K562 (cell line): ENCODE measurements around the gene CCDC85C. TPM values are rescaled to one million over a fixed set of nuclear protein-coding genes. Genes with fewer than 3 reads are reported as not detected.

Experiments used
- GTF2F1 ChIP-seq: IDR thresholded peaks from 2 replicates; pipeline ENCODE4 v1.6.1; 2011; ENCODE audit warnings: low read depth, low read length, improper control_type of control experiment
- MTA2 ChIP-seq: fragments of 450-650 bp; IDR thresholded peaks from 2 replicates; pipeline ENCODE4 v1.6.1; 2016; ENCODE audit warnings: low read depth
- NR2C1 ChIP-seq, 2 experiments: fragments of 450-650 bp; IDR thresholded peaks; 2 replicates each; pipeline ENCODE4 v1.6.1; 2017; ENCODE audit warnings: mild to moderate bottlenecking in 2 of 2, antibody characterized with exemption in 1 of 2, inconsistent platforms in 1 of 2, missing compliant biosample characterization in 1 of 2, missing genetic modification characterization in 1 of 2
- PHF8 ChIP-seq: fragments of 200-600 bp; sonication (generic); IDR thresholded peaks from 2 replicates; pipeline ENCODE4 v1.6.1; 2012; ENCODE audit warnings: mixed run types, mild to moderate bottlenecking, inconsistent platforms, low read length, moderate library complexity, borderline replicate concordance
- POU5F1 ChIP-seq: fragments of 150-350 bp; IDR thresholded peaks from 2 replicates; pipeline ENCODE4 v1.6.1; 2014; ENCODE audit warnings: borderline replicate concordance, low read length, low read depth, mild to moderate bottlenecking; ENCODE audit not compliant: partially characterized antibody
- PTRF ChIP-seq: fragments of 450-650 bp; IDR thresholded peaks from 2 replicates; pipeline ENCODE4 v1.6.1; 2016; ENCODE audit warnings: mild to moderate bottlenecking, missing genetic modification characterization, missing compliant biosample characterization
- SMAD3 ChIP-seq: fragments of 450-650 bp; formaldehyde crosslinking; conservative IDR thresholded peaks from 2 replicates; pipeline ENCODE4 v1.4.0; 2020; ENCODE audit warnings: mild to moderate bottlenecking
- TAF1 ChIP-seq: IDR thresholded peaks from 2 replicates; pipeline ENCODE4 v1.6.1; 2011; ENCODE audit warnings: mild to moderate bottlenecking, low read length, moderate library complexity; ENCODE audit not compliant: insufficient read depth, control insufficient read depth, severe bottlenecking; ENCODE audit errors: extremely low read depth
- XRCC3 ChIP-seq: fragments of 450-650 bp; IDR thresholded peaks from 2 replicates; pipeline ENCODE4 v1.6.1; 2017; ENCODE audit warnings: mild to moderate bottlenecking, moderate library complexity
- ZNF12 ChIP-seq: sonication (generic); formaldehyde crosslinking; IDR thresholded peaks from 2 replicates; pipeline ENCODE4 v1.4.0; 2020; ENCODE audit warnings: mild to moderate bottlenecking, missing genetic modification reagents
- ZNF146 ChIP-seq: IDR thresholded peaks from one replicate; pipeline ENCODE4 v1.6.1; 2018; ENCODE audit warnings: missing compliant biosample characterization; ENCODE audit not compliant: unreplicated experiment
- ZNF174 ChIP-seq: fragments of 250-450 bp; sonication (Bioruptor Pico); IDR thresholded peaks from 2 replicates; pipeline ENCODE4 v1.4.0; 2020; ENCODE audit warnings: mild to moderate bottlenecking
- ZNF57 ChIP-seq: fragments of 450-650 bp; formaldehyde crosslinking; IDR thresholded peaks from 2 replicates; pipeline ENCODE4 v1.4.0; 2020; ENCODE audit warnings: mild to moderate bottlenecking, moderate library complexity
- polyA plus RNA-seq, 8 experiments: library from polyadenylated mRNA; depleted of rRNA in 4 of 8; stranded (reverse) in 5 of 8; unstranded in 3 of 8; fragments of >200 nt; fragmentation: Nextera tagmentation in 2 of 8; fragmentation: Illumina TruSeq in 1 of 8; extraction: Ambion mirVana in 2 of 8; extraction: Trizol in 1 of 8; gene quantifications; 2 replicates each; pipeline versions ENCODE4 v1.2.1 to v1.2.3, GENCODE V29; 2011 to 2014; ENCODE audit warnings: inconsistent platforms in 1 of 8, missing spikeins in 1 of 8
- total RNA-seq, 7 experiments: library from RNA; depleted of rRNA in 6 of 7; stranded (reverse); fragments of >200 nt in 6 of 7; fragmentation: Illumina TruSeq in 2 of 7; extraction: Trizol in 2 of 7; gene quantifications; 2 replicates each; pipeline versions ENCODE4 v1.2.1 to v1.2.3, GENCODE V29; 2011 to 2021; ENCODE audit warnings: low replicate concordance in 1 of 7
- TF ChIP-seq, protein P1 (sequence below), 2 experiments: IDR thresholded peaks; 2 replicates each; pipeline ENCODE4 v1.6.1; 2011; ENCODE audit warnings: borderline replicate concordance in 1 of 2, control low read depth in 1 of 2, low read depth in 1 of 2, low read length in 1 of 2, mild to moderate bottlenecking in 1 of 2, mixed read lengths in 1 of 2, moderate library complexity in 1 of 2; ENCODE audit not compliant: insufficient read depth in 1 of 2, insufficient read length in 1 of 2, poor library complexity in 1 of 2, severe bottlenecking in 1 of 2; ENCODE audit errors: extremely low read depth in 1 of 2
- TF ChIP-seq, protein P2 (sequence below): sonication (generic); formaldehyde crosslinking; IDR thresholded peaks from 2 replicates; pipeline ENCODE4 v1.8.0; 2022; ENCODE audit warnings: missing genetic modification reagents, mild to moderate bottlenecking, moderate library complexity, borderline replicate concordance
- TF ChIP-seq, protein P3 (sequence below), 2 experiments: fragments of 450-650 bp; formaldehyde crosslinking in 1 of 2; IDR thresholded peaks; 2 replicates each; pipeline versions ENCODE4 v1.4.0 to v1.6.1; 2014 to 2020; ENCODE audit warnings: mild to moderate bottlenecking in 2 of 2, borderline replicate concordance in 1 of 2, low read depth in 1 of 2

The CCDC85C gene
- total and polyA plus RNA-seq, 9 of the 15 experiments (the other 6 are each of a cell fraction or from before 2014, with no cell fraction given): 0.18 to 22.0 (median 6.3) TPM

DNA sequence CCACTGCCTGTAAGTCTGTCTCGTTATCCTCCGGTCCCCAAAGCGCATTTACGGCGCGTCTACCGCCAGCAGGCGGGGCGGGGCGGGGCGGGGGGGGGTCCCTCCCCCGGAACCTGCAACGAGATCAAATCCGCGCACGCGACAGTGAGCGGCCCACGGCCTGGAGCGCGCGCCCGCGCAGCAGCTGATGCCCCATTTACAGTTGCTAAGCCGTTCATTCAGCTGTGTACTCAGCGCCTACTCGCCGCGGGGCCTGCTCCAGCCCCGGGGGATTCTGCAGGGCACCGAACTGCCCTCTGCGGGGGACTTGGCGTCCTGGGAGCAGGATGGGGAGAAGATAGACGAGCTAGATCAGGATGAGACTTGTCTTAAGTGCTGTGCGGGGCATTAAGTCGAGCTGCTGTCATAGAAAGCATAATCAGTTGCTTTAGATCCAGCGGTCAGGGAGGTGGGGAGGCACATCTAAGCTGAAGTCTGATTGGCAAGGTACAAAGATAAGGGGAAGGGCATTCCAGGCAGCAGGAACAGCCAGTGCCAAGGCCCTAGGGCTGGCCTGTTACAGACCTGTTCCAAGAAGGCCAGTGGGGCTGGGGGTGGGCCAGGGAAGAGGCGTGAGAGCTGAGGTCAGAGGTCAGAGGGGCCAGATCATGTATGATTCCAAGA lies 1.4 kb upstream of the CCDC85C start (continued):
- TF ChIP-seq XRCC3: no peak
- TF ChIP-seq, protein P1, sequence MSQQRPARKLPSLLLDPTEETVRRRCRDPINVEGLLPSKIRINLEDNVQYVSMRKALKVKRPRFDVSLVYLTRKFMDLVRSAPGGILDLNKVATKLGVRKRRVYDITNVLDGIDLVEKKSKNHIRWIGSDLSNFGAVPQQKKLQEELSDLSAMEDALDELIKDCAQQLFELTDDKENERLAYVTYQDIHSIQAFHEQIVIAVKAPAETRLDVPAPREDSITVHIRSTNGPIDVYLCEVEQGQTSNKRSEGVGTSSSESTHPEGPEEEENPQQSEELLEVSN (IDR thresholded peaks at IDR 0.05; ENCODE audit: borderline replicate concordance in 1 of 2, extremely low read depth in 1 of 2, insufficient read depth in 1 of 2, insufficient read length in 1 of 2, low read depth in 1 of 2, low read length in 1 of 2, poor library complexity in 1 of 2, severe bottlenecking in 1 of 2): peak in 1 of 2 experiments; percentile 37
- no peak for TF ChIP-seq ZNF146 (CRISPR knock-in tag)
- peak; percentile 11; the same call in 1 of the 2 replicates for TF ChIP-seq PHF8
- no peak for TF ChIP-seq PTRF (tag)
- no peak for TF ChIP-seq ZNF174 (CRISPR knock-in tag)
- TF ChIP-seq, protein P2, sequence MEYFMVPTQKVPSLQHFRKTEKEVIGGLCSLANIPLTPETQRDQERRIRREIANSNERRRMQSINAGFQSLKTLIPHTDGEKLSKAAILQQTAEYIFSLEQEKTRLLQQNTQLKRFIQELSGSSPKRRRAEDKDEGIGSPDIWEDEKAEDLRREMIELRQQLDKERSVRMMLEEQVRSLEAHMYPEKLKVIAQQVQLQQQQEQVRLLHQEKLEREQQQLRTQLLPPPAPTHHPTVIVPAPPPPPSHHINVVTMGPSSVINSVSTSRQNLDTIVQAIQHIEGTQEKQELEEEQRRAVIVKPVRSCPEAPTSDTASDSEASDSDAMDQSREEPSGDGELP: peak; percentile 85
- TF ChIP-seq SMAD3: no peak
- TF ChIP-seq MTA2: no peak
- TF ChIP-seq POU5F1: no peak
- TF ChIP-seq ZNF12 (CRISPR knock-in tag): no peak
- peak; percentile 4 for TF ChIP-seq TAF1
- TF ChIP-seq GTF2F1: no peak
- no peak for TF ChIP-seq ZNF57 (CRISPR knock-in tag)
- TF ChIP-seq, protein P3, sequence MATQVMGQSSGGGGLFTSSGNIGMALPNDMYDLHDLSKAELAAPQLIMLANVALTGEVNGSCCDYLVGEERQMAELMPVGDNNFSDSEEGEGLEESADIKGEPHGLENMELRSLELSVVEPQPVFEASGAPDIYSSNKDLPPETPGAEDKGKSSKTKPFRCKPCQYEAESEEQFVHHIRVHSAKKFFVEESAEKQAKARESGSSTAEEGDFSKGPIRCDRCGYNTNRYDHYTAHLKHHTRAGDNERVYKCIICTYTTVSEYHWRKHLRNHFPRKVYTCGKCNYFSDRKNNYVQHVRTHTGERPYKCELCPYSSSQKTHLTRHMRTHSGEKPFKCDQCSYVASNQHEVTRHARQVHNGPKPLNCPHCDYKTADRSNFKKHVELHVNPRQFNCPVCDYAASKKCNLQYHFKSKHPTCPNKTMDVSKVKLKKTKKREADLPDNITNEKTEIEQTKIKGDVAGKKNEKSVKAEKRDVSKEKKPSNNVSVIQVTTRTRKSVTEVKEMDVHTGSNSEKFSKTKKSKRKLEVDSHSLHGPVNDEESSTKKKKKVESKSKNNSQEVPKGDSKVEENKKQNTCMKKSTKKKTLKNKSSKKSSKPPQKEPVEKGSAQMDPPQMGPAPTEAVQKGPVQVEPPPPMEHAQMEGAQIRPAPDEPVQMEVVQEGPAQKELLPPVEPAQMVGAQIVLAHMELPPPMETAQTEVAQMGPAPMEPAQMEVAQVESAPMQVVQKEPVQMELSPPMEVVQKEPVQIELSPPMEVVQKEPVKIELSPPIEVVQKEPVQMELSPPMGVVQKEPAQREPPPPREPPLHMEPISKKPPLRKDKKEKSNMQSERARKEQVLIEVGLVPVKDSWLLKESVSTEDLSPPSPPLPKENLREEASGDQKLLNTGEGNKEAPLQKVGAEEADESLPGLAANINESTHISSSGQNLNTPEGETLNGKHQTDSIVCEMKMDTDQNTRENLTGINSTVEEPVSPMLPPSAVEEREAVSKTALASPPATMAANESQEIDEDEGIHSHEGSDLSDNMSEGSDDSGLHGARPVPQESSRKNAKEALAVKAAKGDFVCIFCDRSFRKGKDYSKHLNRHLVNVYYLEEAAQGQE (IDR thresholded peaks at IDR 0.05; ENCODE audit: borderline replicate concordance): peak; percentile 22; the same call in 1 of the 2 replicates
- TF ChIP-seq, protein P3 (CRISPR knock-in tag; IDR thresholded peaks at IDR 0.05; ENCODE audit: low read depth): no peak
- peak; percentile 81 for TF ChIP-seq NR2C1 (IDR thresholded peaks at IDR 0.05)
- peak; percentile 74; the same call in 1 of the 2 replicates for TF ChIP-seq NR2C1 (tag; IDR thresholded peaks at IDR 0.05)
